GM12878 (cell line): Measurements from ENCODE around the gene CHD9. TPM values are rescaled to one million over a fixed set of nuclear protein-coding genes. Genes with fewer than 3 reads are reported as not detected.

Experiments
- ATAC-seq: fragments of 200-7000 bp; cut with Tn5 transposase; 3 replicates; pipeline ENCODE4 v1.9.1; 2020; ENCODE audit warnings: mild to moderate bottlenecking, moderate library complexity
- BruUV-seq: library from RNA; stranded (reverse); fragments of 400-500 nt; replicated peaks from 2 replicates; lab custom pipeline; 2021; lab: Mats Ljungman, UMichigan
- CTCF ChIA-PET: fragments of 300-600 bp; sonication (Branson Sonifier 250); formaldehyde crosslinking; extraction: SDS; loops from one replicate; lab custom pipeline; 2021; ENCODE audit warnings: inconsistent platforms; lab: Yijun Ruan, JAX
- POLR2A ChIA-PET: fragments of 350-600 bp; formaldehyde crosslinking; extraction: SDS; loops from one replicate; lab custom pipeline; 2021; ENCODE audit warnings: inconsistent platforms; lab: Charles Lee
- RAD21 ChIA-PET: fragments of 300-600 bp; sonication (Branson Sonifier 250); formaldehyde crosslinking; loops from one replicate; lab custom pipeline; 2023; ENCODE audit warnings: antibody characterized with exemption; ENCODE audit not compliant: unreplicated experiment; lab: Charles Lee
- SMC1A ChIA-PET: fragments of 300-600 bp; sonication (Branson Sonifier 250); formaldehyde crosslinking; loops from one replicate; lab custom pipeline; 2023; ENCODE audit not compliant: unreplicated experiment, uncharacterized antibody; lab: Charles Lee
- DNase-seq: peaks from one replicate; pipeline ENCODE4 v3.0.0-alpha.2; 2011; ENCODE audit warnings: low read depth, low spot score
- FAIRE-seq: peaks from 3 replicates; lab custom pipeline; 2011; peaks lifted over from hg19 to GRCh38; lab: Jason Lieb, UNC
- H2AFZ ChIP-seq: 2 replicates; pipeline ENCODE4 v1.6.0; 2011; ENCODE audit warnings: low read depth, low read length, control low read depth; ENCODE audit not compliant: control insufficient read depth
- H3K27ac ChIP-seq: 2 replicates; pipeline ENCODE4 v1.5.1; 2011; ENCODE audit warnings: control low read depth; ENCODE audit not compliant: control insufficient read depth, insufficient read depth
- H3K27me3 ChIP-seq, 2 experiments: replicated peaks in 1 of 2; 2 replicates each; pipeline versions ENCODE4 v1.6.0 to v1.6.1; 2011; ENCODE audit warnings: low read length in 1 of 2; ENCODE audit not compliant: control insufficient read depth in 2 of 2, insufficient read depth in 2 of 2
- H3K36me3 ChIP-seq, 2 experiments: 2 replicates each; pipeline ENCODE4 v1.5.1; 2011; ENCODE audit warnings: low read length in 1 of 2; ENCODE audit not compliant: control insufficient read depth in 2 of 2, insufficient read depth in 2 of 2
- H3K4me1 ChIP-seq: 2 replicates; pipeline ENCODE4 v1.6.1; 2011; ENCODE audit warnings: mild to moderate bottlenecking, low read length, moderate library complexity, mixed read lengths; ENCODE audit not compliant: control insufficient read depth, insufficient read depth
- H3K4me2 ChIP-seq: 2 replicates; pipeline ENCODE4 v1.6.0; 2011; ENCODE audit warnings: control low read depth; ENCODE audit not compliant: control insufficient read depth, insufficient read depth
- H3K4me3 ChIP-seq: fragments of 200-600 bp; sonication (generic); 2 replicates; pipeline ENCODE4 v1.5.1; 2016
- H3K79me2 ChIP-seq: 2 replicates; pipeline ENCODE4 v1.6.0; 2011; ENCODE audit warnings: low read length; ENCODE audit not compliant: control insufficient read depth, insufficient read depth
- H3K9ac ChIP-seq: 2 replicates; pipeline ENCODE4 v1.8.0; 2011; ENCODE audit warnings: low read length, control low read depth, mixed read lengths; ENCODE audit not compliant: control insufficient read depth, insufficient read depth
- H3K9me3 ChIP-seq: replicated peaks from 3 replicates; pipeline ENCODE4 v1.5.1; 2011; ENCODE audit warnings: mild to moderate bottlenecking, low read length; ENCODE audit not compliant: control insufficient read depth, insufficient read depth
- H4K20me1 ChIP-seq: 2 replicates; pipeline ENCODE4 v1.6.0; 2011; ENCODE audit not compliant: control insufficient read depth, insufficient read depth
- ASH2L ChIP-seq: fragments of 300-600, 200-600 bp; sonication (generic); IDR thresholded peaks from 2 replicates; pipeline ENCODE4 v1.6.1; 2017; ENCODE audit warnings: low read depth, mild to moderate bottlenecking, borderline replicate concordance
- BACH1 ChIP-seq: fragments of 450-650 bp; IDR thresholded peaks from 2 replicates; pipeline ENCODE4 v1.6.1; 2017; ENCODE audit warnings: mild to moderate bottlenecking, borderline replicate concordance
- CREB1 ChIP-seq: IDR thresholded peaks from 2 replicates; pipeline ENCODE4 v1.6.1; 2012; ENCODE audit warnings: low read depth, mild to moderate bottlenecking, inconsistent platforms
- E2F8 ChIP-seq: fragments of 450-650 bp; IDR thresholded peaks from 2 replicates; pipeline ENCODE4 v1.6.1; 2018; ENCODE audit warnings: mild to moderate bottlenecking, low read depth, moderate library complexity; ENCODE audit not compliant: partially characterized antibody
- EED ChIP-seq: sonication (generic); IDR thresholded peaks from 2 replicates; pipeline ENCODE4 v1.6.1; 2016; ENCODE audit warnings: antibody characterized with exemption, low read depth
- FOXK2 ChIP-seq: fragments of 450-650 bp; IDR thresholded peaks from 2 replicates; pipeline ENCODE4 v1.6.1; 2017; ENCODE audit warnings: mild to moderate bottlenecking, moderate library complexity
- IRF3 ChIP-seq: fragments of 450-650 bp; IDR thresholded peaks from 2 replicates; pipeline ENCODE4 v1.6.1; 2014; ENCODE audit warnings: mild to moderate bottlenecking
- KAT2A ChIP-seq: conservative IDR thresholded peaks from 2 replicates; pipeline ENCODE4 v1.6.1; 2011; ENCODE audit warnings: low read depth, low read length; ENCODE audit not compliant: control insufficient read depth
- MXI1 ChIP-seq: fragments of 150-350 bp; IDR thresholded peaks from 2 replicates; pipeline ENCODE4 v1.6.1; 2011; ENCODE audit warnings: low read depth, mild to moderate bottlenecking, inconsistent platforms, low read length, improper control_type of control experiment
- NFYA ChIP-seq: IDR thresholded peaks from 2 replicates; pipeline ENCODE4 v1.6.1; 2011; ENCODE audit warnings: low read depth, mild to moderate bottlenecking, low read length, improper control_type of control experiment, borderline replicate concordance
- POLR2AphosphoS2 ChIP-seq: IDR thresholded peaks from 2 replicates; pipeline ENCODE4 v1.6.1; 2011; ENCODE audit warnings: low read depth, mild to moderate bottlenecking, low read length, improper control_type of control experiment, moderate library complexity
- RB1 ChIP-seq: fragments of 450-650 bp; formaldehyde crosslinking; IDR thresholded peaks from 2 replicates; pipeline ENCODE4 v1.6.1; 2017; ENCODE audit warnings: mild to moderate bottlenecking, borderline replicate concordance
- SMARCA5 ChIP-seq: fragments of 450-650 bp; IDR thresholded peaks from 2 replicates; pipeline ENCODE4 v1.6.1; 2017; ENCODE audit warnings: mild to moderate bottlenecking
- STAT3 ChIP-seq: IDR thresholded peaks from 2 replicates; pipeline ENCODE4 v1.6.1; 2011; ENCODE audit warnings: low read depth, low read length, improper control_type of control experiment
- TCF7 ChIP-seq: IDR thresholded peaks from 2 replicates; pipeline ENCODE4 v1.6.1; 2014; ENCODE audit warnings: antibody characterized with exemption, borderline replicate concordance
- YY1 ChIP-seq: IDR thresholded peaks from 2 replicates; pipeline ENCODE4 v1.6.1; 2011; ENCODE audit warnings: low read depth, mild to moderate bottlenecking, low read length
- WGBS: methylation state at CpG from one replicate; pipeline ENCODE4 v1.1.6; 2016; ENCODE audit warnings: low lambda C conversion rate; ENCODE audit not compliant: insufficient replicate concordance, insufficient coverage; ENCODE audit errors: missing lambda C conversion rate; 5-methylcytosine and 5-hydroxymethylcytosine counted together
- in situ Hi-C: fragments of 300-500 bp; cut with MboI; formaldehyde crosslinking; loops from 9 replicates; pipeline ENCODE4 v1.14.3; 2018; ENCODE audit warnings: mixed read lengths
- intact Hi-C: fragments of 100-400 bp; cut with micrococcal nuclease; formaldehyde crosslinking; loops from one replicate; pipeline ENCODE4 v1.14.2; 2022; ENCODE audit not compliant: unreplicated experiment
- polyA plus RNA-seq, 11 experiments: library from polyadenylated mRNA; depleted of rRNA in 4 of 11; unstranded in 6 of 11; stranded (reverse) in 5 of 11; fragments of >200 nt; fragmentation: Nextera tagmentation in 4 of 11; fragmentation: Illumina TruSeq in 1 of 11; extraction: Ambion mirVana in 4 of 11; extraction: Trizol in 1 of 11; gene quantifications; 1 replicate in 1 of 11; 2 replicates in 10 of 11; pipeline versions ENCODE4 v1.2.1 to v1.2.3, GENCODE V29; 2011 to 2016; ENCODE audit warnings: inconsistent platforms in 2 of 11, missing spikeins in 2 of 11, low read depth in 1 of 11
- total RNA-seq, 4 experiments: library from RNA; depleted of rRNA in 3 of 4; stranded (reverse); fragments of >200 nt in 3 of 4; fragmentation: Illumina TruSeq in 1 of 4; extraction: Trizol in 1 of 4; gene quantifications; 2 replicates each; pipeline versions ENCODE4 v1.2.1 to v1.2.3, GENCODE V29; 2013 to 2021

Gene CHD9
- total and polyA plus RNA-seq, 10 of the 15 experiments (the other 5 are each of a cell fraction or from before 2014, with no cell fraction given), result 29.2 to 95.7 (median 54.3) TPM

GRCh38 chr16:53309457-53309856 lies 254.7 kb downstream of the CHD9 start:
- no peak overlapping the region for H2AFZ ChIP-seq
- BruUV-seq, result no TSS peak
- H3K4me2 ChIP-seq, result no peak overlapping the region
- ATAC-seq, result no peak
- in situ Hi-C loops (no loop called here), intact Hi-C loops (no loop called here)
- POLR2A ChIA-PET, result no interaction called here
- FAIRE-seq, result no peak
- no peaks in the 10 kb centered on the region for H3K79me2 ChIP-seq
- CTCF ChIA-PET, result no interaction called here
- no peak overlapping the region for H3K27ac ChIP-seq
- RAD21 ChIA-PET, result no interaction called here
- SMC1A ChIA-PET, result interaction anchor here (0.7 kb wide), 1 partner anchor 162 kb away, joined by 3 read pairs; no protein-coding TSS in a partner anchor
- H3K36me3 ChIP-seq, result peaks cover 1 to 27% of the 10 kb centered on the region in 2 experiments
- H3K4me1 ChIP-seq, result no peaks in the 10 kb centered on the region
- H3K9me3 ChIP-seq, result no peaks in the 10 kb centered on the region
- no peaks in the 10 kb centered on the region for H4K20me1 ChIP-seq
- no peak for DNase-seq
- H3K27me3 ChIP-seq, result no peaks in the 10 kb centered on the region
- H3K4me3 ChIP-seq, result no peak overlapping the region
- TF ChIP-seq E2F8 (no peak), NFYA (no peak), EED (no peak), BACH1 (no peak), CREB1 (no peak), FOXK2 (no peak), IRF3 (no peak), ASH2L (no peak), RB1 (no peak), KAT2A (no peak), SMARCA5 (no peak), TCF7 (no peak), POLR2AphosphoS2 (no peak), MXI1 (no peak), YY1 (no peak), STAT3 (no peak)
- H3K9ac ChIP-seq, result no peak overlapping the region
- WGBS, result 97% methylated on average over 3 of the region's 3 CpGs
